Ovary (tissue), 9 donors: Measurements from ENCODE around the gene FOCAD. TPM values are rescaled to one million over a fixed set of nuclear protein-coding genes. Genes with fewer than 3 reads are reported as not detected.

Experiments
- DNase-seq, 5 donors: peaks; one replicate each; pipeline ENCODE4 v3.0.0-alpha.2; 2019 to 2020
- H3K27ac ChIP-seq, 2 donors: fragments of 200-600 bp; one replicate each; pipeline versions ENCODE4 v1.5.1 to v1.8.0; 2019 to 2022
- H3K27me3 ChIP-seq: fragments of 200-600 bp; one replicate; pipeline ENCODE4 v1.8.0; 2022
- H3K36me3 ChIP-seq: fragments of 200-600 bp; sonication (generic); one replicate; pipeline ENCODE4 v1.5.1; 2019
- H3K4me1 ChIP-seq: one replicate; pipeline ENCODE4 v1.8.1; 2013; ENCODE audit warnings: mild to moderate bottlenecking, moderate library complexity; ENCODE audit not compliant: insufficient read depth
- H3K4me3 ChIP-seq: fragments of 200-600 bp; sonication (generic); one replicate; pipeline ENCODE4 v1.5.1; 2017
- H3K9me3 ChIP-seq, 2 donors: fragments of 200-600 bp in 1 of 2; sonication (generic) in 1 of 2; one replicate each; pipeline versions ENCODE4 v1.5.1 to v1.8.1; 2013 to 2019; ENCODE audit warnings: mild to moderate bottlenecking in 1 of 2, moderate library complexity in 1 of 2
- EP300 ChIP-seq: sonication (generic); formaldehyde crosslinking; IDR thresholded peaks from one replicate; pipeline ENCODE4 v1.6.1; 2017; ENCODE audit warnings: antibody characterized with exemption
- POLR2A ChIP-seq: fragments of 450-650 bp; IDR thresholded peaks from one replicate; pipeline ENCODE4 v1.6.1; 2017; ENCODE audit warnings: antibody characterized with exemption, mild to moderate bottlenecking, moderate library complexity
- WGBS, 3 donors: extraction: QIAGEN DNeasy Blood & Tissue Kit in 1 of 3; methylation state at CpG; one replicate each; pipeline versions ENCODE4 v1.1.5 to v1.1.7; 2013 to 2017; 5-methylcytosine and 5-hydroxymethylcytosine counted together
- intact Hi-C, 4 donors: fragments of 100-400 bp; cut with DNase I; formaldehyde crosslinking; loops; one replicate each; pipeline versions ENCODE4 v1.11.0 to v1.15.1; 2022 to 2023
- polyA plus RNA-seq, 2 donors: library from polyadenylated mRNA; stranded (reverse); fragments of 200-250 nt in 1 of 2; fragments of 350-450 nt in 1 of 2; fragmentation: Illumina TruSeq in 1 of 2; extraction: RNeasy Lipid Tissue Mini Kit (QIAGEN cat#74804) in 1 of 2; gene quantifications; one replicate each; pipeline ENCODE4 v1.2.3, GENCODE V29; 2013 to 2014
- total RNA-seq, 7 donors: library from RNA; depleted of rRNA in 2 of 7; stranded (reverse); fragments of >200 nt in 2 of 7; fragmentation: NEBNext Ultra II Directional in 3 of 7; extraction: Animal tissue kit (Norgen Biotek cat#: 25700) in 3 of 7; gene quantifications; one replicate each; pipeline versions ENCODE4 v1.1.0 to v1.2.4, GENCODE V29; 2016 to 2023
- TF ChIP-seq, protein P1 (sequence below), 3 donors: fragments of 450-650 bp in 2 of 3; fragments of 200-600 bp in 1 of 3; IDR thresholded peaks; one replicate each; pipeline versions ENCODE4 v1.5.1 to v1.8.0; 2016 to 2022; ENCODE audit warnings: antibody characterized with exemption in 3 of 3, mild to moderate bottlenecking in 1 of 3
- donor health status: DM: no; HTN: no; CAD: no; lungs with moderate emphysema.
- donor health status: DM: no; HTN: no; CAD: no.
- donor health status: Bipolar disorder and iron deficiency.
- donor health status: DM: yes; HTN: yes; CAD: no.
- donor health status: DM: no; HTN: no; CAD: no.
- donor health status: DM: yes; HTN: yes; CAD: no.

The FOCAD gene
- total and polyA plus RNA-seq, 9 donors: 5.4 to 39.2 (median 22.2) TPM

DNA sequence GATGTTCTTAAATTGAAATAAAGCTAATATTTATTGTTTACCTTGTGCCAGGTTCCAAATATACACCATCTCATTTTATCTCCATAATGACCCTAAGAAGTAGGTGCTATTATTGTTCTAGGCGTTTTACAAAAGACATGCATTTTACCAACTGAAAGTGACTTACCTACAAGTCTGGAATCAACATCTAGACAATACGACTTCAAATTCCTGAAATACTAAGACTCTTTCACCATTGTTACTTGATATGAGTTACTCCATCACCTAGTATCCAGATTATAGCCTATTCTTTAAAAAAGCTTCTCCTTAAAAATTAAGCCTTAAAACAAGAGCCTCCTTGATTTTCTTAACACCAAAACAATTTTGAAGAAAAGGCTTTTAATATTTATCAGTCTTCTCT is 334.1 kb downstream of the FOCAD start:
- intact Hi-C loops: no loop called here

DNA sequence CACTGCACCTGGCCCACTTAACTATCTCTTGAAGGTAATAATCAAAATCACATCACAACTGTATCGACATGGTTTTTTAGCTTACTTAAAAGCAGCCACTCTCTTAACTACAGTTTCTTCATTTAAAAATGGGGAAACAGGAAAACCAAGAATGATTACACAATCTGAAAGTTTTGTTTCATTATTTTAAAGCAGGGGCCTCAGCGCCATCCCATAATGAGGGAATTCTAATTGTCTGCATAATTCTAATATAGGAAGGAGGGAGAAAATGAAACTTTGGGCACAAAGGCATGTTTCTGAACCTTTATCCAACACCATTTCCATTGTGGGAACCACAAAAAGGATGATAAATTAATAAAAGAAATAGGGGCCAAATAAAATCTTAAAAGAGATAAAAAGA is 339.8 kb downstream of the FOCAD start:
- no peak for TF ChIP-seq POLR2A
- TF ChIP-seq, protein P1, sequence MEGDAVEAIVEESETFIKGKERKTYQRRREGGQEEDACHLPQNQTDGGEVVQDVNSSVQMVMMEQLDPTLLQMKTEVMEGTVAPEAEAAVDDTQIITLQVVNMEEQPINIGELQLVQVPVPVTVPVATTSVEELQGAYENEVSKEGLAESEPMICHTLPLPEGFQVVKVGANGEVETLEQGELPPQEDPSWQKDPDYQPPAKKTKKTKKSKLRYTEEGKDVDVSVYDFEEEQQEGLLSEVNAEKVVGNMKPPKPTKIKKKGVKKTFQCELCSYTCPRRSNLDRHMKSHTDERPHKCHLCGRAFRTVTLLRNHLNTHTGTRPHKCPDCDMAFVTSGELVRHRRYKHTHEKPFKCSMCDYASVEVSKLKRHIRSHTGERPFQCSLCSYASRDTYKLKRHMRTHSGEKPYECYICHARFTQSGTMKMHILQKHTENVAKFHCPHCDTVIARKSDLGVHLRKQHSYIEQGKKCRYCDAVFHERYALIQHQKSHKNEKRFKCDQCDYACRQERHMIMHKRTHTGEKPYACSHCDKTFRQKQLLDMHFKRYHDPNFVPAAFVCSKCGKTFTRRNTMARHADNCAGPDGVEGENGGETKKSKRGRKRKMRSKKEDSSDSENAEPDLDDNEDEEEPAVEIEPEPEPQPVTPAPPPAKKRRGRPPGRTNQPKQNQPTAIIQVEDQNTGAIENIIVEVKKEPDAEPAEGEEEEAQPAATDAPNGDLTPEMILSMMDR (IDR thresholded peaks at IDR 0.05): no peak
- TF ChIP-seq EP300: no peak
- H3K36me3 ChIP-seq: no peaks in the 10 kb centered on the region
- intact Hi-C loops: no loop called here
- WGBS, 3 donors: 89 to 97% (median 92%) methylated on average over 2 of the region's 2 CpGs
- no peaks in the 10 kb centered on the region for H3K27me3 ChIP-seq
- no peaks in the 10 kb centered on the region for H3K4me1 ChIP-seq
- H3K9me3 ChIP-seq: no peaks in the 10 kb centered on the region
- no peak overlapping the region for H3K4me3 ChIP-seq
- no peak overlapping the region for H3K27ac ChIP-seq
- no peak for DNase-seq

More for the DNA sequence above, 334.1 kb downstream of the FOCAD start:
- TF ChIP-seq EP300: no peak
- no peak for TF ChIP-seq POLR2A
- TF ChIP-seq, protein P1 (IDR thresholded peaks at IDR 0.05): no peak
- WGBS, 3 donors: 92 to 97% (median 95%) methylated on average over 2 of the region's 2 CpGs
- Histone ChIP-seq H3K27me3 (no peaks in the 10 kb centered on the region), H3K27ac (no peak overlapping the region), H3K36me3 (no peaks in the 10 kb centered on the region), H3K9me3 (no peaks in the 10 kb centered on the region), H3K4me3 (no peak overlapping the region), H3K4me1 (no peaks in the 10 kb centered on the region)
- DNase-seq: no peak

DNA sequence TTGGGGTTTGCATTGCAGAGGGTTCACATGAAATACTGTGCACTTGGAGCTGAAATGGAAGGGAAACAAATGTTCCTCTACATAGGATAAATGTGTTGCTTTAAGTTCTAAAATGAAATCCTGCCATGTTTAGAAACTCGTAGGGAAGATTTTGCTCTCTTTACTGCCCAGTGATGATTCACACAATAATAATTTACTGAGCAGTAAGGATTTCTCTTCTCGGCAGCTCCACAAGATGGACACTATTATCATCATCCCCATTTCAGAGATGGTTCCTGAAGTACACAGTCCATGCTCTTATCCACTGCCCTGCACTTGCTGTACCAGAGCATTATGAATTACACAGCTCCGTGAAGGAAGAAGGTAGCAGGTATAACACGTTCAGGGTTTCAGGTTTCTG is 343.2 kb downstream of the FOCAD start:
- Histone ChIP-seq H3K4me3 (no peak overlapping the region), H3K36me3 (no peaks in the 10 kb centered on the region), H3K9me3 (no peaks in the 10 kb centered on the region), H3K27me3 (no peaks in the 10 kb centered on the region), H3K27ac (no peak overlapping the region), H3K4me1 (peaks cover 4% of the 10 kb centered on the region)
- intact Hi-C loops: no loop called here
- TF ChIP-seq, protein P1 (IDR thresholded peaks at IDR 0.05): no peak
- TF ChIP-seq POLR2A: no peak
- no peak for TF ChIP-seq EP300
- WGBS, 3 donors: 64 to 70% (median 68%) methylated on average over 4 of the region's 4 CpGs
- DNase-seq: no peak

DNA sequence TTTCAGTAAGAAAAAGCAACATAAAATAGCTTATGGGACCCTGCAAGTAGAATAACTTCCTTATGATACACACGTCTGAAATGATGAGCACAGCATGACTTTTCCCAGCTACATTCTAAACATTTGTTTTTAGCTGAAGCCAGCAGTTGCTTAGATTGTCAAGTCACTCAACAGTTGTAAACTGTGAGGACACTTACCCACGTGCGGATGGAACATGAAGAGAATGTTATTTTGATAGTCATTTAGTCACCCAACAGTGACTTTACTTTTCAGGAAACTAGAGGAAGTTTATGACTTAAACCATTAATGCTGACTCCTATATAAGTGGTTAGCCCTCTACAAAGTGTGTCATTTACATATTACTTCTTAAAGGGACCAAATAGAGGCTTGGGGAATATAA is 344.4 kb downstream of the FOCAD start:
- Histone ChIP-seq H3K27ac (no peak overlapping the region), H3K36me3 (no peaks in the 10 kb centered on the region), H3K4me1 (peaks cover 4% of the 10 kb centered on the region), H3K4me3 (no peak overlapping the region), H3K27me3 (no peaks in the 10 kb centered on the region), H3K9me3 (no peaks in the 10 kb centered on the region)
- 52 to 62% (median 58%) methylated on average over 3 of the region's 3 CpGs for WGBS, 3 donors
- DNase-seq: no peak
- TF ChIP-seq, protein P1 (IDR thresholded peaks at IDR 0.05): no peak
- no peak for TF ChIP-seq EP300
- TF ChIP-seq POLR2A: no peak
- intact Hi-C loops: no loop called here
